Measurements from ENCODE around the gene SETD7.

Gene SETD7

DNA sequence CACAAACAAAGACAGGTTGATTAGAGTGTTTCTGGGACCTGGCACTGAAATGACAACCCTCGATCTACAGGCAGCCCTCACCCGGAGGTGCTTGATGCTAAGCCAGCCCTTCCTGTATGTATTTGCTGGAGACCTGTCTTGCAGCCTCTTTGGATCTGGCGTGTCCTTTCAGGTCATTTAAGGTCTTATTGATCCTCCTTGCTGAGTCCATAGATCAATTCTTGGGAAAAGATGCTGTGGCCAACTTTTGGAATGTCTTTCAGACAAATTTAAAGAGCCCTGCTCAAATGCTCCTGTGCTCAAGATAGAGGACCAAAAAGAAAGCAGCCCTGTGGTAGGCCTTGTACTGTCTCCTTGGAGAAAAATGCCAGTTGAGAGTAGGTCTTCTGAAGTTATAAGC is 6.8 kb upstream of the SETD7 start (continued):
- TF ChIP-seq, protein P1, sequence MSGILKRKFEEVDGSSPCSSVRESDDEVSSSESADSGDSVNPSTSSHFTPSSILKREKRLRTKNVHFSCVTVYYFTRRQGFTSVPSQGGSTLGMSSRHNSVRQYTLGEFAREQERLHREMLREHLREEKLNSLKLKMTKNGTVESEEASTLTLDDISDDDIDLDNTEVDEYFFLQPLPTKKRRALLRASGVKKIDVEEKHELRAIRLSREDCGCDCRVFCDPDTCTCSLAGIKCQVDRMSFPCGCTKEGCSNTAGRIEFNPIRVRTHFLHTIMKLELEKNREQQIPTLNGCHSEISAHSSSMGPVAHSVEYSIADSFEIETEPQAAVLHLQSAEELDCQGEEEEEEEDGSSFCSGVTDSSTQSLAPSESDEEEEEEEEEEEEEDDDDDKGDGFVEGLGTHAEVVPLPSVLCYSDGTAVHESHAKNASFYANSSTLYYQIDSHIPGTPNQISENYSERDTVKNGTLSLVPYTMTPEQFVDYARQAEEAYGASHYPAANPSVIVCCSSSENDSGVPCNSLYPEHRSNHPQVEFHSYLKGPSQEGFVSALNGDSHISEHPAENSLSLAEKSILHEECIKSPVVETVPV (CRISPR knock-in tag; IDR thresholded peaks at IDR 0.05), result no peak
- TF ChIP-seq TOX (CRISPR knock-in tag; IDR thresholded peaks at IDR 0.05; ENCODE audit: borderline replicate concordance), result no peak
- TF ChIP-seq OSR1 (CRISPR knock-in tag; IDR thresholded peaks at IDR 0.05), result no peak

DNA sequence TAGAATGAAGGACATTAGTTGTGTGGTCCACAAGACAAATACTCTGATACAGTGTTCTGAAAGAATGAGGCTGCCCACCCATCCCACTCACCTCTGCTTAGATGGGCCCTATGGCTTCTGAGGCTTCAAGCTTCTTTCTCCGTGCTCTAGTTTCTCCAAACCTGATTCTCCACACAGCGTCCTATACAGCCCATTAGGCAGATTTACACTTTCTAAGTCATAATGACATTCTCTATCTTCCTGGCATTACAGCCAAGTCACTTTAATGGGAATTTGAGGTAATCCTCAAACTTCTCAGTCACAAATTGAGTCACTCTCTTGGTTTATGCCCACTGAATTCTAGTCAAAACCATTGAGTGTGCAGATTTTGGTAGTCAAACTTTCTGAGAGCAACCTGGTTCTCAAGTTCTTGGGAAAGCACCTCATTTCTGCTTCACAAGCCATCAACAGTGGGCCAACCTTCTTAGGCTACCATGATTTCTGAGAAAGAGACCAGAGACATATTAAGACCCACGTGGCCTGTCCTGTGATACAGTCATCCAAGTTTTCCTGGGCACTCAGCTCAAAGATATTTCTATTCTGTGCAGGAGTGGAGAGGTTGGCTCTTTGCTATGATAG is 6.2 kb upstream of the SETD7 start:
- no peak for ATAC-seq
- no peak for TF ChIP-seq ZNF70 (CRISPR knock-in tag; IDR thresholded peaks at IDR 0.05)
- TF ChIP-seq, protein P2, sequence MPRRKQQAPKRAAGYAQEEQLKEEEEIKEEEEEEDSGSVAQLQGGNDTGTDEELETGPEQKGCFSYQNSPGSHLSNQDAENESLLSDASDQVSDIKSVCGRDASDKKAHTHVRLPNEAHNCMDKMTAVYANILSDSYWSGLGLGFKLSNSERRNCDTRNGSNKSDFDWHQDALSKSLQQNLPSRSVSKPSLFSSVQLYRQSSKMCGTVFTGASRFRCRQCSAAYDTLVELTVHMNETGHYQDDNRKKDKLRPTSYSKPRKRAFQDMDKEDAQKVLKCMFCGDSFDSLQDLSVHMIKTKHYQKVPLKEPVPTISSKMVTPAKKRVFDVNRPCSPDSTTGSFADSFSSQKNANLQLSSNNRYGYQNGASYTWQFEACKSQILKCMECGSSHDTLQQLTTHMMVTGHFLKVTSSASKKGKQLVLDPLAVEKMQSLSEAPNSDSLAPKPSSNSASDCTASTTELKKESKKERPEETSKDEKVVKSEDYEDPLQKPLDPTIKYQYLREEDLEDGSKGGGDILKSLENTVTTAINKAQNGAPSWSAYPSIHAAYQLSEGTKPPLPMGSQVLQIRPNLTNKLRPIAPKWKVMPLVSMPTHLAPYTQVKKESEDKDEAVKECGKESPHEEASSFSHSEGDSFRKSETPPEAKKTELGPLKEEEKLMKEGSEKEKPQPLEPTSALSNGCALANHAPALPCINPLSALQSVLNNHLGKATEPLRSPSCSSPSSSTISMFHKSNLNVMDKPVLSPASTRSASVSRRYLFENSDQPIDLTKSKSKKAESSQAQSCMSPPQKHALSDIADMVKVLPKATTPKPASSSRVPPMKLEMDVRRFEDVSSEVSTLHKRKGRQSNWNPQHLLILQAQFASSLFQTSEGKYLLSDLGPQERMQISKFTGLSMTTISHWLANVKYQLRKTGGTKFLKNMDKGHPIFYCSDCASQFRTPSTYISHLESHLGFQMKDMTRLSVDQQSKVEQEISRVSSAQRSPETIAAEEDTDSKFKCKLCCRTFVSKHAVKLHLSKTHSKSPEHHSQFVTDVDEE (CRISPR knock-in tag; IDR thresholded peaks at IDR 0.05), result no peak
- TF ChIP-seq ZNF8 (CRISPR knock-in tag; IDR thresholded peaks at IDR 0.05), result no peak
- TF ChIP-seq ZC3H10 (CRISPR knock-in tag; IDR thresholded peaks at IDR 0.05), result no peak
- TF ChIP-seq RARB (CRISPR knock-in tag; IDR thresholded peaks at IDR 0.05), result no peak
- TF ChIP-seq PPARA (CRISPR knock-in tag; IDR thresholded peaks at IDR 0.05; ENCODE audit: borderline replicate concordance), result no peak
- TF ChIP-seq ESRRG (CRISPR knock-in tag; IDR thresholded peaks at IDR 0.05), result no peak
- no peak for TF ChIP-seq ARNTL (CRISPR knock-in tag; IDR thresholded peaks at IDR 0.05; ENCODE audit: borderline replicate concordance, low read depth)
- TF ChIP-seq TOX (CRISPR knock-in tag; IDR thresholded peaks at IDR 0.05; ENCODE audit: borderline replicate concordance), result no peak
- TF ChIP-seq SNAI2 (CRISPR knock-in tag; IDR thresholded peaks at IDR 0.05), result no peak
- no peak for TF ChIP-seq OSR1 (CRISPR knock-in tag; IDR thresholded peaks at IDR 0.05)

DNA sequence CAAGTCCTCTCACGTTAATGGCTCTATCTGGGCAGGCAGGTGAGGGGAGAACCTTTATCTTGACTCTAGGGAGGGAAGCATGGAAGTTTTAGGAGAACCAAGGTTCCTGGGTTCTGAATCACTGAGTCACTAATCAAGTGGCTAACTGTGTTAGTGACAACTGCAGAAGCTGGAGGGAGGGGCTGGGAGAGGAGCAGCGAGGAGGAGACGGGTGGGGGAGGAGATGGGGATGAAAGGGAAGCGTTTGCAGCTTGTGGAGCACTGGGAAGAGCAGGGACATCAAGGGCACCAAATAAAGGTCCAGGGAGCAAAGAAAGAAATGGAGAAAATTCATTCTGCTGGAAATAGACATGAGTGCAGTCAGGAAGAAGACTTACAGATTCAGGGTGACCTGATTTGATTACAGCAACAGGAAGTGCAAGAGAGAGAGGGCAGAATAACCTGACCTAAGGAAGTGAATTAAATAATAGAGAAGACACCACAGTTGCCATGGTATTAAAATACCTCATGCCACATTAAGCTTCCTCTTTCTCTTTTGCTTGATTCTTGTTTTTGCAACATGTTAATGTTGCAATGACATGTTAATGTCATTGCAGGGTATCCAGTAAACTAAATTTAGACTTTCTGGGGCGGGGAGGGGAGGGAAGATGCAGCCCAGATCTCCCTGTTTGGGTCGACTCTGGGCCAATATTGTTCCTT is 4.5 kb upstream of the SETD7 start:
- no peak for ATAC-seq

DNA sequence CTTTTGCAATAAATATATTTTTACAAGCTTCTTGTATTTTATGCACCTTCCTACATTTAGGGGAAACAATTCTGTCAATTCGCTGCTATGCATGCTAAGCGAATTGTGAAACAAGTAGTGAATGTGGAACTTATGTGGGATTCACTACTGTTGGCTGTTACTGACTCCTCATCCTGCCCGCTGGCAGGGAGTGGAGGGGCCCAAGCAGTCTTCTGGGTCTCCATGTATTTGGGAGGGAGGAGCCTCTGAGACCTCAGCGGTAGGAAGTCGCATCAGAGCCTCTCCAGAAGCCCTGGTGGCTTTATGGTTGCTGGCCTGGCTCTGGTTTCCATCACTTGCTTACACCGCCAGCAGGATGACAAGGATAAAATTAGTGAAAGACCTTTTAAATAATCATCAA is 3.7 kb upstream of the SETD7 start:
- no peak for ATAC-seq
- TF ChIP-seq ZFP3 (CRISPR knock-in tag; IDR thresholded peaks at IDR 0.05) (no peak), ZFP30 (CRISPR knock-in tag; IDR thresholded peaks at IDR 0.05) (no peak), ZNF565 (CRISPR knock-in tag; conservative IDR thresholded peaks at IDR 0.05; ENCODE audit: low read depth) (no peak), CSDC2 (CRISPR knock-in tag; IDR thresholded peaks at IDR 0.05) (no peak), ESRRG (CRISPR knock-in tag; IDR thresholded peaks at IDR 0.05) (no peak), PPARA (CRISPR knock-in tag; IDR thresholded peaks at IDR 0.05; ENCODE audit: borderline replicate concordance) (no peak), ZNF70 (CRISPR knock-in tag; IDR thresholded peaks at IDR 0.05) (no peak), ARNTL (CRISPR knock-in tag; IDR thresholded peaks at IDR 0.05; ENCODE audit: borderline replicate concordance, low read depth) (no peak), SNAI2 (CRISPR knock-in tag; IDR thresholded peaks at IDR 0.05) (no peak)
- TF ChIP-seq, protein P3, sequence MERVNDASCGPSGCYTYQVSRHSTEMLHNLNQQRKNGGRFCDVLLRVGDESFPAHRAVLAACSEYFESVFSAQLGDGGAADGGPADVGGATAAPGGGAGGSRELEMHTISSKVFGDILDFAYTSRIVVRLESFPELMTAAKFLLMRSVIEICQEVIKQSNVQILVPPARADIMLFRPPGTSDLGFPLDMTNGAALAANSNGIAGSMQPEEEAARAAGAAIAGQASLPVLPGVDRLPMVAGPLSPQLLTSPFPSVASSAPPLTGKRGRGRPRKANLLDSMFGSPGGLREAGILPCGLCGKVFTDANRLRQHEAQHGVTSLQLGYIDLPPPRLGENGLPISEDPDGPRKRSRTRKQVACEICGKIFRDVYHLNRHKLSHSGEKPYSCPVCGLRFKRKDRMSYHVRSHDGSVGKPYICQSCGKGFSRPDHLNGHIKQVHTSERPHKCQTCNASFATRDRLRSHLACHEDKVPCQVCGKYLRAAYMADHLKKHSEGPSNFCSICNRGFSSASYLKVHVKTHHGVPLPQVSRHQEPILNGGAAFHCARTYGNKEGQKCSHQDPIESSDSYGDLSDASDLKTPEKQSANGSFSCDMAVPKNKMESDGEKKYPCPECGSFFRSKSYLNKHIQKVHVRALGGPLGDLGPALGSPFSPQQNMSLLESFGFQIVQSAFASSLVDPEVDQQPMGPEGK (CRISPR knock-in tag; IDR thresholded peaks at IDR 0.05; ENCODE audit: borderline replicate concordance), result no peak
- TF ChIP-seq, protein P2 (CRISPR knock-in tag; IDR thresholded peaks at IDR 0.05), result no peak

More for the DNA sequence above, 4.5 kb upstream of the SETD7 start:
- TF ChIP-seq, protein P4, sequence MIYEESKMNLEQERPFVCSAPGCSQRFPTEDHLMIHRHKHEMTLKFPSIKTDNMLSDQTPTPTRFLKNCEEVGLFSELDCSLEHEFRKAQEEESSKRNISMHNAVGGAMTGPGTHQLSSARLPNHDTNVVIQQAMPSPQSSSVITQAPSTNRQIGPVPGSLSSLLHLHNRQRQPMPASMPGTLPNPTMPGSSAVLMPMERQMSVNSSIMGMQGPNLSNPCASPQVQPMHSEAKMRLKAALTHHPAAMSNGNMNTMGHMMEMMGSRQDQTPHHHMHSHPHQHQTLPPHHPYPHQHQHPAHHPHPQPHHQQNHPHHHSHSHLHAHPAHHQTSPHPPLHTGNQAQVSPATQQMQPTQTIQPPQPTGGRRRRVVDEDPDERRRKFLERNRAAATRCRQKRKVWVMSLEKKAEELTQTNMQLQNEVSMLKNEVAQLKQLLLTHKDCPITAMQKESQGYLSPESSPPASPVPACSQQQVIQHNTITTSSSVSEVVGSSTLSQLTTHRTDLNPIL (CRISPR knock-in tag; IDR thresholded peaks at IDR 0.05; ENCODE audit: low read depth), result no peak
- TF ChIP-seq ZFP30 (CRISPR knock-in tag; IDR thresholded peaks at IDR 0.05) (no peak), SNAI2 (CRISPR knock-in tag; IDR thresholded peaks at IDR 0.05) (no peak), ZFP3 (CRISPR knock-in tag; IDR thresholded peaks at IDR 0.05) (no peak), ZNF8 (CRISPR knock-in tag; IDR thresholded peaks at IDR 0.05) (no peak)
- TF ChIP-seq, protein P1 (CRISPR knock-in tag; IDR thresholded peaks at IDR 0.05), result no peak
